ENCODE measurements around the gene PIGB.

The PIGB gene

GRCh38 chr15:55318588-55319494 is at the start of gene PIGB, which contains the start of gene PIGBOS1:
Gene PIGB (plus strand): TSS chr15:55319222. CDS start chr15:55319251, 29 bp downstream.
Gene PIGBOS1 (minus strand): TSS chr15:55319123. CDS start chr15:55317792, 1,331 bp downstream.
- TF ChIP-seq PPARA (CRISPR knock-in tag; IDR thresholded peaks at IDR 0.05; ENCODE audit: borderline replicate concordance), result no peak
- TF ChIP-seq, protein P1, sequence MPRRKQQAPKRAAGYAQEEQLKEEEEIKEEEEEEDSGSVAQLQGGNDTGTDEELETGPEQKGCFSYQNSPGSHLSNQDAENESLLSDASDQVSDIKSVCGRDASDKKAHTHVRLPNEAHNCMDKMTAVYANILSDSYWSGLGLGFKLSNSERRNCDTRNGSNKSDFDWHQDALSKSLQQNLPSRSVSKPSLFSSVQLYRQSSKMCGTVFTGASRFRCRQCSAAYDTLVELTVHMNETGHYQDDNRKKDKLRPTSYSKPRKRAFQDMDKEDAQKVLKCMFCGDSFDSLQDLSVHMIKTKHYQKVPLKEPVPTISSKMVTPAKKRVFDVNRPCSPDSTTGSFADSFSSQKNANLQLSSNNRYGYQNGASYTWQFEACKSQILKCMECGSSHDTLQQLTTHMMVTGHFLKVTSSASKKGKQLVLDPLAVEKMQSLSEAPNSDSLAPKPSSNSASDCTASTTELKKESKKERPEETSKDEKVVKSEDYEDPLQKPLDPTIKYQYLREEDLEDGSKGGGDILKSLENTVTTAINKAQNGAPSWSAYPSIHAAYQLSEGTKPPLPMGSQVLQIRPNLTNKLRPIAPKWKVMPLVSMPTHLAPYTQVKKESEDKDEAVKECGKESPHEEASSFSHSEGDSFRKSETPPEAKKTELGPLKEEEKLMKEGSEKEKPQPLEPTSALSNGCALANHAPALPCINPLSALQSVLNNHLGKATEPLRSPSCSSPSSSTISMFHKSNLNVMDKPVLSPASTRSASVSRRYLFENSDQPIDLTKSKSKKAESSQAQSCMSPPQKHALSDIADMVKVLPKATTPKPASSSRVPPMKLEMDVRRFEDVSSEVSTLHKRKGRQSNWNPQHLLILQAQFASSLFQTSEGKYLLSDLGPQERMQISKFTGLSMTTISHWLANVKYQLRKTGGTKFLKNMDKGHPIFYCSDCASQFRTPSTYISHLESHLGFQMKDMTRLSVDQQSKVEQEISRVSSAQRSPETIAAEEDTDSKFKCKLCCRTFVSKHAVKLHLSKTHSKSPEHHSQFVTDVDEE (CRISPR knock-in tag; IDR thresholded peaks at IDR 0.05), result peak; percentile 77; the same call in 1 of the 2 replicates
- TF ChIP-seq CREB5 (CRISPR knock-in tag; IDR thresholded peaks at IDR 0.05; ENCODE audit: low read depth), result no peak
- TF ChIP-seq CSDC2 (CRISPR knock-in tag; IDR thresholded peaks at IDR 0.05), result peak; percentile 57; the same call in 1 of the 2 replicates
- TF ChIP-seq RARB (CRISPR knock-in tag; IDR thresholded peaks at IDR 0.05), result no peak
- TF ChIP-seq PATZ1 (CRISPR knock-in tag; IDR thresholded peaks at IDR 0.05; ENCODE audit: borderline replicate concordance), result 0 out of 2 replicates have a peak, but pooled peaks have one; percentile 78
- TF ChIP-seq ZFP3 (CRISPR knock-in tag; IDR thresholded peaks at IDR 0.05), result 0 out of 2 replicates have a peak, but pooled peaks have one; percentile 17
- TF ChIP-seq ARNTL (CRISPR knock-in tag; IDR thresholded peaks at IDR 0.05; ENCODE audit: borderline replicate concordance, low read depth), result no peak
- TF ChIP-seq OSR1 (CRISPR knock-in tag; IDR thresholded peaks at IDR 0.05), result no peak
- no peak for TF ChIP-seq ZC3H10 (CRISPR knock-in tag; IDR thresholded peaks at IDR 0.05)
- ATAC-seq, result peak; percentile 98

DNA sequence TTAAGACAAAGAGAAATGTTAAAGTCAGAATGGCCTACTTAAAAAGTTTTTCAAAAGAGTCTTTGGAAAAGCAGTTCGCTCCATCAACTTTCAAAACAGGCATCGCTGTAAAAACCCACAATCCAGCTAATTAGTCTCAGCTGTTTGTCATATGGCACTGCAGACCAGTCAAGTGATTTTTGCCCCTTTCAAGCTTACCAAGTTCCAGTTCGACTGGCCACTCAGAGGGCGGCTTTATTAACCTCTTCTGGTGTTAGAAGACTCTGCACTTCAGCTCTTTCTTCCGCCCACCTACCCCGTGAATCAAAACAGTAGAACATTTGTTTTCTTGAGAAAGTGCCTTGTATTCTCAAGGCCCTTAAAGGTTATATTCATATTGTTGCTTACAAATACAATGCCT is 48.7 kb upstream of the PIGB start:
- TF ChIP-seq BACH2 (CRISPR knock-in tag; IDR thresholded peaks at IDR 0.05; ENCODE audit: borderline replicate concordance) (no peak), ZFP3 (CRISPR knock-in tag; IDR thresholded peaks at IDR 0.05) (no peak), TCF4 (CRISPR knock-in tag; IDR thresholded peaks at IDR 0.05; ENCODE audit: borderline replicate concordance) (no peak), ESRRG (CRISPR knock-in tag; IDR thresholded peaks at IDR 0.05) (no peak), CSDC2 (CRISPR knock-in tag; IDR thresholded peaks at IDR 0.05) (no peak), CREB5 (CRISPR knock-in tag; IDR thresholded peaks at IDR 0.05; ENCODE audit: low read depth) (no peak), ZNF70 (CRISPR knock-in tag; IDR thresholded peaks at IDR 0.05) (no peak), POU6F1 (CRISPR knock-in tag; IDR thresholded peaks at IDR 0.05; ENCODE audit: borderline replicate concordance, low read depth) (no peak), PPARA (CRISPR knock-in tag; IDR thresholded peaks at IDR 0.05; ENCODE audit: borderline replicate concordance) (no peak)
- ATAC-seq, result no peak

DNA sequence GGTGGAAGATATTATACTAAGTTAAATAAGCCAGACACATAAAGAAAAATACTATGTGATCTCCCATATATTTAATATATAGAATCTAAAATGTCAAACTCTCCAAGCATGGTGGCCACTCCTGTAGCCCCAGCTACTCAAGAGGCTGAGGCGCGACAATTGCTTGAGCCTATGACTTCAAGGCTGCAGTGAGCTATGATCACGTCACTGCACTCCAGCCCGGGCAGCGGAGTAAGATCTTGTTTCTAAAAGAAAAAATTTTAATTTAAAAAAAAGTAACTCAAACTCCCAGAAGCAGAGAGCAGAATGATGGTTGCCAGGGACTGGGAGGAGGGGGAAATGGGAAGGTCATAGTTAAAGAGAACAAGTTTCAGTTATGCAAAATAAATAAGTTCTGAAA is 42.7 kb upstream of the PIGB start:
- TF ChIP-seq PPARA (CRISPR knock-in tag; IDR thresholded peaks at IDR 0.05; ENCODE audit: borderline replicate concordance), result no peak
- no peak for TF ChIP-seq ZNF8 (CRISPR knock-in tag; IDR thresholded peaks at IDR 0.05)
- no peak for TF ChIP-seq PATZ1 (CRISPR knock-in tag; IDR thresholded peaks at IDR 0.05; ENCODE audit: borderline replicate concordance)
- no peak for TF ChIP-seq ZFP30 (CRISPR knock-in tag; IDR thresholded peaks at IDR 0.05)
- no peak for TF ChIP-seq BACH2 (CRISPR knock-in tag; IDR thresholded peaks at IDR 0.05; ENCODE audit: borderline replicate concordance)
- no peak for TF ChIP-seq ARNTL (CRISPR knock-in tag; IDR thresholded peaks at IDR 0.05; ENCODE audit: borderline replicate concordance, low read depth)
- no peak for TF ChIP-seq CSDC2 (CRISPR knock-in tag; IDR thresholded peaks at IDR 0.05)
- TF ChIP-seq TCF4 (CRISPR knock-in tag; IDR thresholded peaks at IDR 0.05; ENCODE audit: borderline replicate concordance), result no peak
- no peak for TF ChIP-seq OSR1 (CRISPR knock-in tag; IDR thresholded peaks at IDR 0.05)
- TF ChIP-seq GLIS3 (CRISPR knock-in tag; IDR thresholded peaks at IDR 0.05), result no peak
- TF ChIP-seq CSRNP3 (CRISPR knock-in tag; IDR thresholded peaks at IDR 0.05), result no peak
- ATAC-seq, result no peak

Measured in SK-N-SH treated with all-trans-retinoic acid at 6 μM for 48 hours (cell line).